ENCODE measurements around the gene TSC22D1.
"Not testable (repeated sequence)": the region's sequence is repeated elsewhere in the genome, so short reads cannot be mapped to it uniquely, and the experiment has no call there.

TSC22D1 gene

DNA sequence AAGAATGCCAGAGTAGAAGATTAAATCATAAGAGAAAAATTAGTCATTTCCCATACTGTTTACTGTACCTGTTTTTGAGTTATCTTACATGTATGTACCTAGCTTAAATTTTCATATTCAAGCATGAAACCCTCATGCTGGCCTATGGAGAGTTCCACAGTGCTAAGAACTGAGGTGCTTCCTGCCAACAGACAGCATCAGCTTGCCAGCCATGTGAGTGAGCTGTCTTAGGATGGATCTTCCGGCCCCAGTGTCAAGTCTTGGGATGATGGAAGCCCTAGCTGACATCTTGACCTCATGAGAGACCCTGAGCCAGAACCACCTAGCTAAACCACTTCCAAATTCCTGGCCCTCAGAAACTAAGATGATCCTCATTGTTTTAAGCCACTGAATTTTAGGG, 112.4 kb downstream of the TSC22D1 start:
- H2BK15ac ChIP-seq (ENCODE audit: low read length) = no peak overlapping the region
- H4K8ac ChIP-seq (ENCODE audit: low read depth, low read length) = no peak overlapping the region
- H3K79me1 ChIP-seq (ENCODE audit: low read depth, low read length) = peaks cover 7% of the 10 kb centered on the region
- no peak overlapping the region for H3K4me2 ChIP-seq (ENCODE audit: insufficient read depth, low read length, poor library complexity, severe bottlenecking)
- no peak overlapping the region for H2AK5ac ChIP-seq (ENCODE audit: low read depth, low read length)
- no peak for DNase-seq (ENCODE audit: low spot score)
- peaks cover 3% of the 10 kb centered on the region in 2 donors for H3K36me3 ChIP-seq (replicated peaks in 1 of 2; ENCODE audit: control insufficient read depth in 2 of 2, insufficient read depth in 2 of 2, low read length in 2 of 2)
- no peak overlapping the region for H3K4ac ChIP-seq (ENCODE audit: low read length)
- no peak overlapping the region for H3K18ac ChIP-seq (ENCODE audit: low read length)
- WGBS, 2 donors (ENCODE audit: extremely low coverage in 2 of 2, insufficient read length in 2 of 2, insufficient replicate concordance in 1 of 2) = no CpG with 5 or more reads among the region's 1 CpG
- no peak overlapping the region for H4K91ac ChIP-seq (ENCODE audit: low read depth, low read length, poor library complexity)
- H2BK5ac ChIP-seq (ENCODE audit: low read length) = no peak overlapping the region
- H2BK12ac ChIP-seq (ENCODE audit: low read length) = no peak overlapping the region
- H3K4me1 ChIP-seq (ENCODE audit: control insufficient read depth in 2 of 2, insufficient read depth in 1 of 2, low read depth in 1 of 2, low read length in 2 of 2) = peaks cover 0 to 2% of the 10 kb centered on the region in 2 donors
- H3K4me3 ChIP-seq (ENCODE audit: low read length in 2 of 2) = no peak overlapping the region
- H2BK120ac ChIP-seq (ENCODE audit: low read depth, low read length) = no peak overlapping the region
- peaks cover 2 to 11% of the 10 kb centered on the region in 2 donors for H3K9me3 ChIP-seq (replicated peaks in 1 of 2; ENCODE audit: control insufficient read depth in 2 of 2, insufficient read depth in 1 of 2, low read depth in 1 of 2, low read length in 2 of 2)
- H2AFZ ChIP-seq (ENCODE audit: low read length) = no peak overlapping the region
- no peaks in the 10 kb centered on the region for H3K27me3 ChIP-seq (ENCODE audit: control insufficient read depth in 3 of 3, insufficient read depth in 3 of 3, low read depth in 1 of 3, low read length in 3 of 3)
- H3K14ac ChIP-seq (ENCODE audit: low read length) = no peak overlapping the region
- no peak overlapping the region for H3K27ac ChIP-seq (replicated peaks; ENCODE audit: low read length)
- H3K23ac ChIP-seq (ENCODE audit: low read depth, low read length, poor library complexity) = no peak overlapping the region
- no peak overlapping the region for H3K9ac ChIP-seq (ENCODE audit: low read depth, low read length, poor library complexity)

DNA sequence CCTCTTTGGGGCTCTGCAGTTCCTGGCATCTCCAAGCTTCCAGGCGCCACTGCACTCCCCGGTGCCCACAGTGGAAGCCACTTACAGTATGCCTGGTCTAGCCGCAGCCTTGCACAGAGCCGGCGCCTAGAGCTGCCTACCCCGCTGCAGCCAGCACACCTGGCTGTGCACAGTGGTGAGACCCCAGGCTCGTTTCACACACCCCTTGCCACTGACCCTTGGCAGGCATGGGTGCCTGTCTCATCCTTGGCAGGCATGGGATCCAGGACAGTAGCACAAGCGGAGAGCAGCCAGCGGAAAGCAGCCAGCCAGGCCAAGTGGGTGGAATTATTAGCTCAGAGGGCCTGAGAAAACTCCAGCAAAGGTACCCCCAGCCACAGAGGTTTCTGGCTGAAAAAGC, 116.5 kb downstream of the TSC22D1 start:
- Histone ChIP-seq H4K8ac (ENCODE audit: low read depth, low read length) (no peak overlapping the region), H3K9ac (ENCODE audit: low read depth, low read length, poor library complexity) (no peak overlapping the region), H2AFZ (ENCODE audit: low read length) (no peak overlapping the region), H3K36me3 (replicated peaks in 1 of 2; ENCODE audit: control insufficient read depth in 2 of 2, insufficient read depth in 2 of 2, low read length in 2 of 2) (peaks cover 3% of the 10 kb centered on the region in 2 donors), H3K23ac (ENCODE audit: low read depth, low read length, poor library complexity) (peak overlapping the region; percentile 4), H3K9me3 (replicated peaks in 1 of 2; ENCODE audit: control insufficient read depth in 2 of 2, insufficient read depth in 1 of 2, low read depth in 1 of 2, low read length in 2 of 2) (peaks cover 2 to 18% of the 10 kb centered on the region in 2 donors), H3K27me3 (ENCODE audit: control insufficient read depth in 3 of 3, insufficient read depth in 3 of 3, low read depth in 1 of 3, low read length in 3 of 3) (no peaks in the 10 kb centered on the region), H4K91ac (ENCODE audit: low read depth, low read length, poor library complexity) (no peak overlapping the region), H3K4me3 (ENCODE audit: low read length in 2 of 2) (no peak overlapping the region), H2BK120ac (ENCODE audit: low read depth, low read length) (no peak overlapping the region), H2AK5ac (ENCODE audit: low read depth, low read length) (no peak overlapping the region), H2BK12ac (ENCODE audit: low read length) (no peak overlapping the region), H3K14ac (ENCODE audit: low read length) (no peak overlapping the region), H3K18ac (ENCODE audit: low read length) (no peak overlapping the region), H3K27ac (replicated peaks; ENCODE audit: low read length) (no peak overlapping the region), H2BK15ac (ENCODE audit: low read length) (no peak overlapping the region), H3K79me1 (ENCODE audit: low read depth, low read length) (peaks cover 9% of the 10 kb centered on the region), H3K4me1 (ENCODE audit: control insufficient read depth in 2 of 2, insufficient read depth in 1 of 2, low read depth in 1 of 2, low read length in 2 of 2) (peaks cover 0 to 2% of the 10 kb centered on the region in 2 donors), H3K4me2 (ENCODE audit: insufficient read depth, low read length, poor library complexity, severe bottlenecking) (no peak overlapping the region), H3K4ac (ENCODE audit: low read length) (no peak overlapping the region), H2BK5ac (ENCODE audit: low read length) (no peak overlapping the region)
- DNase-seq (ENCODE audit: low spot score) = no peak
- WGBS, 2 donors (ENCODE audit: extremely low coverage in 2 of 2, insufficient read length in 2 of 2, insufficient replicate concordance in 1 of 2) = no CpG with 5 or more reads among the region's 9 CpGs

DNA sequence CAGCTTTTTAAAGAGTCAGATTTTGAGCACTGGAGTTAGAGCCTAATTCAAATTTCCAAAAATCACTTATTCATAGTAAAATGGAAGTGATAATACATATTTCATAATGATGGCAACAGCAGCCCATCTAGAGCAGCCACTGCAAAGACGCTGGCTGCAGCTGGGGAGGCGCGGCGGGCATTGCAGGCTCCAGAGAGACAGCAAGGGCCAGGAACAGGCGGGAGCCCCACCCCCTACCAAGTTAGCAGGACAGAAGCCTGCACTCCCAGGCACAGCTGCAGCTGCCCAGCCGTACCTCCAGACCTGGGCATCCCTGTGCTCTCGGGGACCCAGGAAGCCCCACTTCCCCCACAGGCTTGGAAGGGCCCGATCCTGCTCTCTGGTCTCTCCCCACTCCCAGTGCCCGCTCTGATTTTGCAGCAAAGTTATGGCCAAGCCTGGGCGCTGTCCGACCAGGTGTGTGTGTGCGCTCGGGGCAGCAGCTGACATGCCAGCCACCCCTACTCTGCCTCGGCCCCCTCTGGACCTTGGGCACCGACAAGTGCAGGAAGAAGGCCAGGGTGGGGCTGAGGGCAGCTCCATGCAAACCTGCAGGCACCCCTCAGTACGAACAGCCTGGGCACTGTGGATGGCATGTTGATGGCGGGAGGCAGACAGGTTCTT, 117.7 kb downstream of the TSC22D1 start:
- Histone ChIP-seq H3K9me3 (replicated peaks in 1 of 2; ENCODE audit: control insufficient read depth in 2 of 2, insufficient read depth in 1 of 2, low read depth in 1 of 2, low read length in 2 of 2) (peaks cover 2 to 18% of the 10 kb centered on the region in 2 donors), H3K23ac (ENCODE audit: low read depth, low read length, poor library complexity) (no peak overlapping the region), H3K36me3 (replicated peaks in 1 of 2; ENCODE audit: control insufficient read depth in 2 of 2, insufficient read depth in 2 of 2, low read length in 2 of 2) (peaks cover 3% of the 10 kb centered on the region in 2 donors), H3K27me3 (ENCODE audit: control insufficient read depth in 3 of 3, insufficient read depth in 3 of 3, low read depth in 1 of 3, low read length in 3 of 3) (no peaks in the 10 kb centered on the region), H3K27ac (replicated peaks; ENCODE audit: low read length) (no peak overlapping the region), H2BK120ac (ENCODE audit: low read depth, low read length) (no peak overlapping the region), H2AK5ac (ENCODE audit: low read depth, low read length) (no peak overlapping the region), H3K4me2 (ENCODE audit: insufficient read depth, low read length, poor library complexity, severe bottlenecking) (no peak overlapping the region), H3K79me1 (ENCODE audit: low read depth, low read length) (peaks cover 8% of the 10 kb centered on the region), H2BK12ac (ENCODE audit: low read length) (no peak overlapping the region), H3K4ac (ENCODE audit: low read length) (no peak overlapping the region), H2BK15ac (ENCODE audit: low read length) (no peak overlapping the region), H3K14ac (ENCODE audit: low read length) (peak overlapping the region; percentile 39), H2BK5ac (ENCODE audit: low read length) (no peak overlapping the region), H3K18ac (ENCODE audit: low read length) (peak overlapping the region; percentile 20), H4K8ac (ENCODE audit: low read depth, low read length) (no peak overlapping the region), H3K4me3 (ENCODE audit: low read length in 2 of 2) (peak overlapping the region in 1 of 2 donors; percentile 13), H3K9ac (ENCODE audit: low read depth, low read length, poor library complexity) (no peak overlapping the region), H3K4me1 (ENCODE audit: control insufficient read depth in 2 of 2, insufficient read depth in 1 of 2, low read depth in 1 of 2, low read length in 2 of 2) (no peaks in the 10 kb centered on the region), H2AFZ (ENCODE audit: low read length) (no peak overlapping the region), H4K91ac (ENCODE audit: low read depth, low read length, poor library complexity) (no peak overlapping the region)
- no CpG with 5 or more reads among the region's 17 CpGs for WGBS, 2 donors (ENCODE audit: extremely low coverage in 2 of 2, insufficient read length in 2 of 2, insufficient replicate concordance in 1 of 2)
- no peak for DNase-seq (ENCODE audit: low spot score)

DNA sequence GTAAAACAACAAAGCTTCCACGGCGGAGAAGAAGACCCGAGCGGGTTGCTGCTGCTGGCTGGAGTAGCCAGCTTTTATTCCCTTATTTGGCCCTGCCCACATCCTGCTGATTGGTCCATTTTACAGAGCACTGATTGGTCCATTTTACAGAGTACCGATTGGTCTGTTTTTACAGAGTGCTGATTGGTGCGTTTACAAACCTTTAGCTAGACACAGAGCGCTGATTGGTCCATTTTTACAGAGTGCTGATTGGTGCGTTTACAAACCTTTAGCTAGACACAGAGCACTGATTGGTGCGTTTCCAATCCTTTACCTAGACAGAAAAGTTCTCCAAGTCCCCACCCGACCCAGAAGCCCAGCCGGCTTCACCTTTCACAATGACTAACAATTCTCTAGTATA, 119.9 kb downstream of the TSC22D1 start:
- not testable (repeated sequence) for H2BK15ac ChIP-seq (ENCODE audit: low read length); H3K4me1 ChIP-seq (ENCODE audit: control insufficient read depth in 2 of 2, insufficient read depth in 1 of 2, low read depth in 1 of 2, low read length in 2 of 2); DNase-seq (ENCODE audit: low spot score); H2BK5ac ChIP-seq (ENCODE audit: low read length); H3K18ac ChIP-seq (ENCODE audit: low read length); H3K14ac ChIP-seq (ENCODE audit: low read length); H3K79me1 ChIP-seq (ENCODE audit: low read depth, low read length); H3K4me2 ChIP-seq (ENCODE audit: insufficient read depth, low read length, poor library complexity, severe bottlenecking); H4K91ac ChIP-seq (ENCODE audit: low read depth, low read length, poor library complexity); H3K27ac ChIP-seq (replicated peaks; ENCODE audit: low read length); H2BK12ac ChIP-seq (ENCODE audit: low read length); H3K9ac ChIP-seq (ENCODE audit: low read depth, low read length, poor library complexity); H3K27me3 ChIP-seq (ENCODE audit: control insufficient read depth in 3 of 3, insufficient read depth in 3 of 3, low read depth in 1 of 3, low read length in 3 of 3); H3K36me3 ChIP-seq (replicated peaks in 1 of 2; ENCODE audit: control insufficient read depth in 2 of 2, insufficient read depth in 2 of 2, low read length in 2 of 2); H2AK5ac ChIP-seq (ENCODE audit: low read depth, low read length); H3K23ac ChIP-seq (ENCODE audit: low read depth, low read length, poor library complexity); H3K4me3 ChIP-seq (ENCODE audit: low read length in 2 of 2); H4K8ac ChIP-seq (ENCODE audit: low read depth, low read length); H3K4ac ChIP-seq (ENCODE audit: low read length); H2BK120ac ChIP-seq (ENCODE audit: low read depth, low read length); H2AFZ ChIP-seq (ENCODE audit: low read length)
- no CpG with 5 or more reads among the region's 11 CpGs for WGBS, 2 donors (ENCODE audit: extremely low coverage in 2 of 2, insufficient read length in 2 of 2, insufficient replicate concordance in 1 of 2)
- peaks cover 2 to 18% of the 10 kb centered on the region in 2 donors for H3K9me3 ChIP-seq (replicated peaks in 1 of 2; ENCODE audit: control insufficient read depth in 2 of 2, insufficient read depth in 1 of 2, low read depth in 1 of 2, low read length in 2 of 2)

Data from neuronal stem cell (in vitro differentiated cells).